ENCODE measurements around the gene ZNF618. TPM values are rescaled to one million over a fixed set of nuclear protein-coding genes. Genes with fewer than 3 reads are reported as not detected.

Gene ZNF618
- total RNA-seq, 1 experiment from 2014 or later = 22.0 TPM

GRCh38 chr9:113966394-113966793 is 90.3 kb downstream of the ZNF618 start (continued):
- no peak for TF ChIP-seq ZNF219 (CRISPR knock-in tag; IDR thresholded peaks at IDR 0.05; ENCODE audit: borderline replicate concordance)
- no peak for TF ChIP-seq ZNF532 (CRISPR knock-in tag; IDR thresholded peaks at IDR 0.05; ENCODE audit: borderline replicate concordance)
- TF ChIP-seq ZNF416 (CRISPR knock-in tag; IDR thresholded peaks at IDR 0.05) = no peak
- no peak for TF ChIP-seq EMX1 (CRISPR knock-in tag; IDR thresholded peaks at IDR 0.05)
- no peak for TF ChIP-seq CDX4 (CRISPR knock-in tag; IDR thresholded peaks at IDR 0.05; ENCODE audit: borderline replicate concordance)
- no peak for TF ChIP-seq CREB1 (CRISPR knock-in tag; IDR thresholded peaks at IDR 0.05)
- TF ChIP-seq TP53 (CRISPR knock-in tag; IDR thresholded peaks at IDR 0.05) = no peak

GRCh38 chr9:113967380-113967779 is 91.3 kb downstream of the ZNF618 start:
- ChIA-PET POLR2A (no interaction called here), CTCF (interaction anchor here (1.0 kb wide), 2 partner anchors 13 to 91 kb away, joined by 3 to 4 read pairs; partner anchors contain the start of gene ZNF618)
- peaks cover 24% of the 10 kb centered on the region for H3K36me3 Mint-ChIP-seq
- peaks cover 13% of the 10 kb centered on the region for H3K4me1 Mint-ChIP-seq
- no peak overlapping the region for H3K4me3 Mint-ChIP-seq
- no peaks in the 10 kb centered on the region for H3K27me3 Mint-ChIP-seq (ENCODE audit: low read depth)
- peaks cover 6% of the 10 kb centered on the region for H3K9me3 Mint-ChIP-seq
- H3K27ac Mint-ChIP-seq = no peak overlapping the region
- DNase-seq (ENCODE audit: low spot score) = no peak
- ATAC-seq = no peak
- TF ChIP-seq MAX (CRISPR knock-in tag; IDR thresholded peaks at IDR 0.05) (no peak), MYBL2 (CRISPR knock-in tag; IDR thresholded peaks at IDR 0.05) (no peak), ZNF121 (CRISPR knock-in tag; IDR thresholded peaks at IDR 0.05) (no peak), ATF2 (CRISPR knock-in tag; IDR thresholded peaks at IDR 0.05; ENCODE audit: borderline replicate concordance, low read depth) (no peak), ATF6 (CRISPR knock-in tag; IDR thresholded peaks at IDR 0.05) (no peak), AFF4 (CRISPR knock-in tag; IDR thresholded peaks at IDR 0.05; ENCODE audit: borderline replicate concordance) (no peak), TP53 (CRISPR knock-in tag; IDR thresholded peaks at IDR 0.05) (no peak), ZNF423 (CRISPR knock-in tag; IDR thresholded peaks at IDR 0.05) (no peak), MLX (CRISPR knock-in tag; IDR thresholded peaks at IDR 0.05) (no peak)
